Measurements from ENCODE around the gene ITPR2.

ITPR2 gene

GRCh38 chr12:26832822-26833742 lies at the start of gene ITPR2:
TSS of gene ITPR2 (minus strand) at chr12:26833194. CDS start at chr12:26832781, 413 bp downstream.
- no peak for TF ChIP-seq CTCF (IDR thresholded peaks at IDR 0.05)
- Mint-ChIP-seq H3K4me3 (peak within 1 kb of the TSS; percentile 94), H3K27me3 (ENCODE audit: low read depth, poor library complexity) (peaks cover 15% of the 10 kb centered on the region), H3K9me3 (peaks cover 4% of the 10 kb centered on the region), H3K4me1 (peaks cover 29% of the 10 kb centered on the region), H3K36me3 (ENCODE audit: low read depth) (peaks cover 2% of the 10 kb centered on the region), H3K27ac (peak within 1 kb of the TSS; percentile 99)
- peak; percentile 97 for DNase-seq

- no peak for TF ChIP-seq CTCF (IDR thresholded peaks at IDR 0.05)
- peaks cover 29% of the 10 kb centered on the region for H3K36me3 Mint-ChIP-seq (ENCODE audit: low read depth)
- no peak overlapping the region for H3K4me3 Mint-ChIP-seq
- H3K9me3 Mint-ChIP-seq, result peaks cover 47% of the 10 kb centered on the region
- no peak overlapping the region for H3K27ac Mint-ChIP-seq
- DNase-seq, result no peak
- peaks cover 16% of the 10 kb centered on the region for H3K4me1 Mint-ChIP-seq
- peaks cover 8% of the 10 kb centered on the region for H3K27me3 Mint-ChIP-seq (ENCODE audit: low read depth, poor library complexity)
Observed at GRCh38 chr12:26880625-26881024, 47.6 kb upstream of the ITPR2 start.

GRCh38 chr12:26878661-26879119 lies 45.7 kb upstream of the ITPR2 start:
- Mint-ChIP-seq H3K36me3 (ENCODE audit: low read depth) (peaks cover 24% of the 10 kb centered on the region), H3K27ac (no peak overlapping the region), H3K4me3 (no peak overlapping the region), H3K4me1 (peaks cover 34% of the 10 kb centered on the region), H3K9me3 (peaks cover 49% of the 10 kb centered on the region), H3K27me3 (ENCODE audit: low read depth, poor library complexity) (peaks cover 7% of the 10 kb centered on the region)
- no peak for DNase-seq
- TF ChIP-seq CTCF (IDR thresholded peaks at IDR 0.05), result no peak

GRCh38 chr12:26874501-26875296 lies 41.7 kb upstream of the ITPR2 start:
- Mint-ChIP-seq H3K4me1 (peaks cover 57% of the 10 kb centered on the region), H3K27me3 (ENCODE audit: low read depth, poor library complexity) (peaks cover 7% of the 10 kb centered on the region), H3K9me3 (peaks cover 35% of the 10 kb centered on the region), H3K4me3 (no peak overlapping the region), H3K27ac (peak overlapping the region; percentile 47), H3K36me3 (ENCODE audit: low read depth) (peaks cover 13% of the 10 kb centered on the region)
- DNase-seq, result no peak
- TF ChIP-seq CTCF (IDR thresholded peaks at IDR 0.05), result no peak

- Mint-ChIP-seq H3K36me3 (ENCODE audit: low read depth) (peaks cover 8% of the 10 kb centered on the region), H3K27me3 (ENCODE audit: low read depth, poor library complexity) (peaks cover 7% of the 10 kb centered on the region), H3K9me3 (peaks cover 24% of the 10 kb centered on the region), H3K4me3 (no peak overlapping the region), H3K27ac (no peak overlapping the region), H3K4me1 (peaks cover 50% of the 10 kb centered on the region)
- no peak for TF ChIP-seq CTCF (IDR thresholded peaks at IDR 0.05)
- DNase-seq, result no peak
Observed at GRCh38 chr12:26872625-26873024, 39.6 kb upstream of the ITPR2 start.

Measured in nephron progenitor cell (in vitro differentiated cells).